DND-41 (cell line): ENCODE results near the gene TET2.

ENCODE experiments used
- ATAC-seq: fragments of 200-7000 bp; cut with Tn5 transposase; 3 replicates; pipeline ENCODE4 v1.9.1; 2021; ENCODE audit warnings: low read depth; ENCODE audit not compliant: insufficient read depth
- DNase-seq: peaks from one replicate; pipeline ENCODE4 v3.0.0-alpha.2; 2020
- H2AFZ ChIP-seq: 2 replicates; pipeline ENCODE4 v1.6.0; 2012; ENCODE audit warnings: low read depth, low read length
- H3K27ac ChIP-seq: 2 replicates; pipeline ENCODE4 v1.5.1; 2012; ENCODE audit warnings: low read length, inconsistent platforms
- H3K27me3 ChIP-seq: fragments of 200-600 bp; sonication (generic); 2 replicates; pipeline ENCODE4 v1.6.0; 2012; ENCODE audit warnings: low read length, mild to moderate bottlenecking, inconsistent platforms; ENCODE audit not compliant: insufficient read depth, poor library complexity
- H3K36me3 ChIP-seq: 2 replicates; pipeline ENCODE4 v1.5.1; 2012; ENCODE audit warnings: low read length, inconsistent platforms; ENCODE audit not compliant: insufficient read depth
- H3K4me1 ChIP-seq: 2 replicates; pipeline ENCODE4 v1.5.1; 2012; ENCODE audit warnings: mild to moderate bottlenecking, low read length; ENCODE audit not compliant: insufficient read depth
- H3K4me2 ChIP-seq: 2 replicates; pipeline ENCODE4 v1.6.0; 2012; ENCODE audit warnings: mild to moderate bottlenecking, moderate library complexity, low read length, inconsistent platforms; ENCODE audit not compliant: insufficient read depth
- H3K4me3 ChIP-seq, 2 experiments: fragments of 200-600 bp in 1 of 2; shearing (Covaris generic) in 1 of 2; 2 replicates each; pipeline ENCODE4 v1.5.1; 2012 to 2016; ENCODE audit warnings: inconsistent platforms in 2 of 2, low read length in 2 of 2, mild to moderate bottlenecking in 2 of 2, low read depth in 1 of 2, moderate library complexity in 1 of 2
- H3K79me2 ChIP-seq: 2 replicates; pipeline ENCODE4 v1.6.0; 2012; ENCODE audit warnings: low read length, inconsistent platforms; ENCODE audit not compliant: insufficient read depth
- H3K9ac ChIP-seq: 2 replicates; pipeline ENCODE4 v1.6.0; 2012; ENCODE audit warnings: low read depth, mild to moderate bottlenecking, inconsistent platforms, low read length, moderate library complexity
- H3K9me3 ChIP-seq: 2 replicates; pipeline ENCODE4 v1.5.1; 2012; ENCODE audit warnings: low read length, moderate library complexity, mild to moderate bottlenecking, inconsistent platforms; ENCODE audit not compliant: insufficient read depth, severe bottlenecking
- H4K20me1 ChIP-seq: 2 replicates; pipeline ENCODE4 v1.6.0; 2012; ENCODE audit warnings: low read length; ENCODE audit not compliant: insufficient read depth
- CTCF ChIP-seq: IDR thresholded peaks from 2 replicates; pipeline ENCODE4 v1.5.1; 2012; ENCODE audit warnings: borderline replicate concordance, low read length, moderate library complexity, mild to moderate bottlenecking; ENCODE audit not compliant: poor library complexity, severe bottlenecking; ENCODE audit errors: extremely low read depth
- EZH2 ChIP-seq: IDR thresholded peaks from 3 replicates; pipeline ENCODE4 v1.6.1; 2012; ENCODE audit warnings: borderline replicate concordance, low read depth, mild to moderate bottlenecking, moderate library complexity, low read length, inconsistent platforms; ENCODE audit not compliant: severe bottlenecking

The TET2 gene

GRCh38 chr4:105126311-105127169 is 20.1 kb upstream of the TET2 start:
- H3K36me3 ChIP-seq = no peaks in the 10 kb centered on the region
- no peaks in the 10 kb centered on the region for H4K20me1 ChIP-seq
- no peak for DNase-seq
- no peaks in the 10 kb centered on the region for H3K9me3 ChIP-seq
- no peak overlapping the region for H3K27ac ChIP-seq
- no peaks in the 10 kb centered on the region for H3K79me2 ChIP-seq
- H3K4me3 ChIP-seq = no peak overlapping the region
- H3K27me3 ChIP-seq = no peaks in the 10 kb centered on the region
- H3K4me2 ChIP-seq = no peak overlapping the region
- H3K4me1 ChIP-seq = no peaks in the 10 kb centered on the region
- no peak overlapping the region for H2AFZ ChIP-seq
- no peak for TF ChIP-seq CTCF
- no peak for TF ChIP-seq EZH2
- H3K9ac ChIP-seq = no peak overlapping the region
- no peak for ATAC-seq

- Histone ChIP-seq H4K20me1 (no peaks in the 10 kb centered on the region), H3K9me3 (no peaks in the 10 kb centered on the region), H3K36me3 (no peaks in the 10 kb centered on the region), H3K9ac (no peak overlapping the region), H3K4me2 (no peak overlapping the region), H3K27ac (no peak overlapping the region), H2AFZ (no peak overlapping the region), H3K79me2 (no peaks in the 10 kb centered on the region), H3K4me3 (no peak overlapping the region), H3K4me1 (no peaks in the 10 kb centered on the region), H3K27me3 (no peaks in the 10 kb centered on the region)
- ATAC-seq (no peak), DNase-seq (no peak)
- TF ChIP-seq CTCF = no peak
- TF ChIP-seq EZH2 = no peak
Observed at GRCh38 chr4:105127170-105127445, 19.6 kb upstream of the TET2 start.

- H3K27ac ChIP-seq = no peak overlapping the region
- H3K9me3 ChIP-seq = no peaks in the 10 kb centered on the region
- no peaks in the 10 kb centered on the region for H3K4me1 ChIP-seq
- H3K36me3 ChIP-seq = no peaks in the 10 kb centered on the region
- no peak overlapping the region for H2AFZ ChIP-seq
- H3K4me3 ChIP-seq = no peak overlapping the region
- H3K79me2 ChIP-seq = no peaks in the 10 kb centered on the region
- TF ChIP-seq CTCF (no peak), EZH2 (no peak)
- no peak for ATAC-seq
- H4K20me1 ChIP-seq = no peaks in the 10 kb centered on the region
- no peaks in the 10 kb centered on the region for H3K27me3 ChIP-seq
- H3K4me2 ChIP-seq = no peak overlapping the region
- H3K9ac ChIP-seq = no peak overlapping the region
- DNase-seq = no peak
Observed at GRCh38 chr4:105128208-105128607, 18.5 kb upstream of the TET2 start.
